Esophagus muscularis mucosa (tissue), 4 donors: ENCODE results near the gene DDX23. TPM values are rescaled to one million over a fixed set of nuclear protein-coding genes. Genes with fewer than 3 reads are reported as not detected.

ENCODE experiments used
- DNase-seq: peaks from one replicate; pipeline ENCODE4 v3.0.0-alpha.2; 2017; ENCODE audit errors: extremely low spot score
- H3K27ac ChIP-seq, 4 donors: fragments of 200-600 bp; sonication (generic); replicated peaks in 1 of 4; 1 replicate in 3 of 4; 2 replicates in 1 of 4; pipeline ENCODE4 v1.5.1; 2016 to 2019; ENCODE audit warnings: mild to moderate bottlenecking in 1 of 4
- H3K27me3 ChIP-seq, 4 donors: fragments of 200-600 bp; sonication (generic); one replicate each; pipeline versions ENCODE4 v1.5.1 to v1.6.0; 2016 to 2019
- H3K36me3 ChIP-seq, 4 donors: fragments of 200-600 bp; sonication (generic); one replicate each; pipeline ENCODE4 v1.5.1; 2016 to 2019
- H3K4me1 ChIP-seq, 4 donors: fragments of 200-600 bp; sonication (generic); one replicate each; pipeline ENCODE4 v1.5.1; 2016 to 2019
- H3K4me3 ChIP-seq, 4 donors: fragments of 200-600 bp; sonication (generic); 1 replicate in 2 of 4; 2 replicates in 2 of 4; pipeline ENCODE4 v1.5.1; 2016 to 2019; ENCODE audit warnings: mild to moderate bottlenecking in 4 of 4, moderate library complexity in 1 of 4
- H3K9me3 ChIP-seq, 4 donors: fragments of 200-600 bp; sonication (generic); 1 replicate in 3 of 4; 2 replicates in 1 of 4; pipeline ENCODE4 v1.5.1; 2016 to 2019
- CTCF ChIP-seq, 3 experiments: fragments of 200-600 bp in 2 of 3; fragments of 450-650 bp in 1 of 3; sonication (generic) in 2 of 3; IDR thresholded peaks; one replicate each; pipeline ENCODE4 v1.5.1; 2017 to 2019; ENCODE audit warnings: antibody characterized with exemption in 3 of 3, mild to moderate bottlenecking in 2 of 3, moderate library complexity in 1 of 3
- EP300 ChIP-seq: sonication (generic); formaldehyde crosslinking; IDR thresholded peaks from one replicate; pipeline ENCODE4 v1.6.1; 2017; ENCODE audit warnings: antibody characterized with exemption
- POLR2A ChIP-seq: fragments of 450-650 bp; IDR thresholded peaks from one replicate; pipeline ENCODE4 v1.6.1; 2017; ENCODE audit warnings: antibody characterized with exemption, moderate library complexity, mild to moderate bottlenecking, low read depth
- POLR2AphosphoS5 ChIP-seq, 2 donors: sonication (generic); formaldehyde crosslinking; IDR thresholded peaks; one replicate each; pipeline ENCODE4 v1.6.1; 2017; ENCODE audit warnings: antibody characterized with exemption in 2 of 2
- WGBS: methylation state at CpG from one replicate; pipeline ENCODE4 v1.1.5; 2018; 5-methylcytosine and 5-hydroxymethylcytosine counted together
- intact Hi-C: fragments of 100-400 bp; cut with DNase I; formaldehyde crosslinking; loops from one replicate; pipeline ENCODE4 v1.15.1; 2023
- total RNA-seq, 4 donors: library from RNA; depleted of rRNA; stranded (reverse); fragments of >200 nt; gene quantifications; one replicate each; pipeline versions ENCODE4 v1.1.0 to v1.2.1, GENCODE V29; 2016

Gene DDX23
- total RNA-seq, 4 donors from 2014 or later, result 51.1 to 88.3 (median 74.1) TPM

- Histone ChIP-seq H3K36me3 (no peaks in the 10 kb centered on the region), H3K9me3 (no peaks in the 10 kb centered on the region), H3K4me1 (peaks cover 8 to 20% (median 14%) of the 10 kb centered on the region in 4 donors), H3K27me3 (peaks cover 0 to 44% (median 1%) of the 10 kb centered on the region in 4 donors), H3K27ac (peak overlapping the region; percentile 7 to 46 (median 36)), H3K4me3 (peak overlapping the region; percentile 1 to 30 (median 21))
- DNase-seq, result no peak
- WGBS, result 12% methylated on average over 10 of the region's 10 CpGs
- TF ChIP-seq EP300 (peak; percentile 19), POLR2AphosphoS5 (IDR thresholded peaks at IDR 0.05) (peak; percentile 25 to 46), POLR2A (no peak), CTCF (IDR thresholded peaks at IDR 0.05) (no peak)
- intact Hi-C loops, result no loop called here
These were observed 30.3 kb upstream of the DDX23 start for GRCh38 chr12:48882315-48882687.

GRCh38 chr12:48881686-48882314 is 29.8 kb upstream of the DDX23 start:
- intact Hi-C loops, result no loop called here
- H3K9me3 ChIP-seq, result no peaks in the 10 kb centered on the region
- H3K27ac ChIP-seq, result peak overlapping the region in 3 of 4 donors; percentile 7 to 46 (median 45)
- TF ChIP-seq EP300, result no peak
- no peak for TF ChIP-seq CTCF (IDR thresholded peaks at IDR 0.05)
- no peak for TF ChIP-seq POLR2A
- no peak for TF ChIP-seq POLR2AphosphoS5 (IDR thresholded peaks at IDR 0.05)
- no peak for DNase-seq
- WGBS, result 42% methylated on average over 9 of the region's 9 CpGs
- H3K4me1 ChIP-seq, result peaks cover 8 to 20% (median 14%) of the 10 kb centered on the region in 4 donors
- H3K27me3 ChIP-seq, result peaks cover 0 to 44% (median 1%) of the 10 kb centered on the region in 4 donors
- peak overlapping the region in 3 of 4 donors; percentile 1 to 30 (median 25) for H3K4me3 ChIP-seq
- H3K36me3 ChIP-seq, result no peaks in the 10 kb centered on the region

GRCh38 chr12:48880647-48881046 is 28.7 kb upstream of the DDX23 start:
- no peak overlapping the region for H3K27ac ChIP-seq
- H3K9me3 ChIP-seq, result no peaks in the 10 kb centered on the region
- peaks cover 0 to 44% (median 1%) of the 10 kb centered on the region in 4 donors for H3K27me3 ChIP-seq
- peaks cover 8 to 20% (median 14%) of the 10 kb centered on the region in 4 donors for H3K4me1 ChIP-seq
- H3K36me3 ChIP-seq, result no peaks in the 10 kb centered on the region
- H3K4me3 ChIP-seq, result no peak overlapping the region
- WGBS, result 82% methylated on average over 9 of the region's 9 CpGs
- intact Hi-C loops, result no loop called here
- DNase-seq, result no peak
- TF ChIP-seq EP300, result no peak
- TF ChIP-seq POLR2AphosphoS5 (IDR thresholded peaks at IDR 0.05), result no peak
- no peak for TF ChIP-seq CTCF (IDR thresholded peaks at IDR 0.05)

- WGBS, result 75% methylated on average over 2 of the region's 2 CpGs
These were observed 26.6 kb upstream of the DDX23 start for GRCh38 chr12:48878548-48878947.

More at GRCh38 chr12:48878548-48878947, 26.6 kb upstream of the DDX23 start:
- TF ChIP-seq POLR2A (no peak), POLR2AphosphoS5 (IDR thresholded peaks at IDR 0.05) (no peak), CTCF (IDR thresholded peaks at IDR 0.05) (no peak), EP300 (no peak)
- intact Hi-C loops, result no loop called here
- Histone ChIP-seq H3K36me3 (no peaks in the 10 kb centered on the region), H3K4me1 (peaks cover 8 to 20% (median 14%) of the 10 kb centered on the region in 4 donors), H3K27me3 (peaks cover 0 to 42% (median 1%) of the 10 kb centered on the region in 4 donors), H3K4me3 (no peak overlapping the region), H3K9me3 (no peaks in the 10 kb centered on the region), H3K27ac (no peak overlapping the region)
- no peak for DNase-seq
